ENCODE data around the gene RPP25L.

Gene RPP25L

DNA sequence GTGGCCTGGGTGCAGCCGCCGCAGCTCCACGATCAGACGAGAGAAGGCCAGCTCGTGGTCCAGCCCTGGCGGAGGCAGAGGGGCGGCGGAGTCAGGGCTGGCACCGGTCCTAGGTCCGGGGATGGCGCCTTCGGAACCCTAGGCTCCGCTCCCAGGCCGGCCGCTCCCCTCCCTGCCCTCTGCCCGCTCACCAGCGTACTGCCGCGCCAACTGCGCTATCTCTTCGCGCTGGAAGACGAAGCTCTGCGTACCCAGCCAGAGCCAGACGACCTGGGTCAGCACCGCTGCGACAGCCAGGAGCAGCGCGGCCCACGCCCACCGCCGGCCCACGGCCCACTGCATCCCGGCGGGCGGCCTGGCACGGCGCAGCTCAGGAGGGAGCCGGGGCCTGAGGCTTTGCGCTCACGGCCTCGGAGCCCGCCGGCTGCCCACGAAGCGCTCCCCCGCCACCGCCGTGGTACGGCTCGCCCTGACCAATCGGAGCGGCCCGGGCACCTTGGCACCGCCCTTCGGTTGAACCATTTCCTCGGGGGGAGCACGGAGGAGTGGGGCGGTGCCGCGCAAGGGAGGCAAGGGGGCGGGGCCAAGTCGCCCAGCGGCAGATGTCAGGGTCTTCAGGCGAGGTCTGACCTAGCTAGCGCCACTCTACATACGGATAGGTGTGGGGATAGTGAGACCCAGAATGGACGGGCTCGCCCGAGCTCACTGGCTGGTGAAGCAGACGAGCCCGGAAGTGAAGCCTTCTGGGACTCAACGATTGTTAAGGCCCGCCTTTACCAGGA, 25.6 kb upstream of the RPP25L start, which contains the start of gene SIGMAR1:
Gene SIGMAR1, minus strand, starts transcription at position 432 of the 782 bp plus-strand sequence. Its CDS starts 90 bp downstream, at position 342.
- DNase-seq = peak; percentile 87 to 94

DNA sequence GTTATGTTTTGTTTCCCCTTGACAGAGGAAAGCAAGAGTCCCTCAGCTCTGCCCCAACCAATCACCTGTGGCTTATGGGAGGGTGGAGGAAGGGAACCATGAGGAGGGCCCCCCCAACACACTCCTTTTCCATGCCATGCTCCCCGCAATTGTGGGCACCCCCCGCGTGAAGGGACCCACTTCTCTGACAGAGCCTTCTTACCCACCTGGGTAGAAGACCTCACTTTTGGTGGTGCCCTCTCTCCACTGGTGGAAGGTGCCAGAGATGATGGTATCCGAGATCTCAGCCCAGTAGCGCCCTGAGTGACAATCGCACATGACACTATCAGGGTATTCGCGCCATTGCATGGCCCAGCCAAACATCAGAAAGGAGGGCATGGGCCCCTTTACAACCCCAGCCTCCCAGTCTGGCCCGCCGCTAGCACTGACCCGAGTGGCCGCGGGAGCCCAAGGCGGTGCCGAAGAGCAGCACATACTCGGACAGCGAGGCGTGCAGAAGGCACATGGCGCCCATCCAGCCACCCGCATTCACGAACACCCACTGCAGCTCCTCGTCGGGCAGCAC, 25.0 kb upstream of the RPP25L start:
- no peak for DNase-seq

DNA sequence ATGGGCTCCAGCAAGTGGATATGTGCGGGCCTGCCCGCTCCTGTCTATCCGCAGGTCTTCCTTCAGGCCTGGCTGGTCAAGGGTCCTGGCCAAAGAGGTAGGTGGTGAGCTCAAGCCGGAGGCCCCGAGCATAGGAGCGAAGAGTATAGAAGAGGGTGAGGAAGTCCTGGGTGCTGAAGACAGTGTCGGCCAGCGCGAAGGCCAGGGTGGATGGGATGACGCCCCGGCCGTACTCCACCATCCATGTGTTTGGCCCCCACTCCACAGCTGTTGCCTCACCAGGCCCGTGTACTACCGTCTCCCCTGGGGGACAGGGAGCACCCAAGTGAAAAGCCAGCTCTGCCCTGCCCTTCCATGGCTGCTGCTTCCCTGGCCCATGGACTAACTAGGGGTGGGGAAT, 23.7 kb upstream of the RPP25L start:
- no peak for DNase-seq

DNA sequence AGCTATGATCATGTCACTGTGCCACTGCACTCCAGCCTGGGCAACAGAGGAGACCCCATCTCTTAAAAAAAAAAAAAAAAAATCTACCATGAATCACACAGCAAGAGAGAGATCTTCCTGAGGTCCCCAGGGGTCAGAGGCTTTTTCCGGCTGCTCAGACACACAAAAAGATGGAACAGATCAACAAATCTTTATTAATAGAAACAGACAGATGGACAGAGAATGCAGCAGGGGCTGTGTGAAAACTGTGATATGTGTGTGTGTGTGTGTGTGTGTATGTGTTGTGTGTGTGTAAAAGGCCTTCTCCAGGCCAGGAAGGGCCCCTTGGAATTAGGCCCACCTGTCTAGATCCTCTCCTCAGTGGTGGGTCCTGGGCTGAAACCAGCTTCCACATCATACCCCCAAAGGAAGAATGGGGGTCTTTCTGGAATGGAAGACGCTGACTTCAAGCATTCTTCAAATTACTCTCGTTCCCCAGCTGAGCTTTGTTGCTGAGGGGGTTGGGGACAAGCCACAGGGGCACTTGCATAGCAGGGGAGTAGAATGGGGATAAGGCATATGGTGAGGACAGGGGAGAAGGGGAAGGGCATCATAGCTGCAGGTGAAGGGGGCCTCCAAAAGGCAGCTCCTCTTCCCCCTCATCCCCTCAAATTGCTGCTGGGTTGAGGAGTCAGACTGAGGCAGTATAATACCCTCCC, 22.8 kb upstream of the RPP25L start:
- no peak for DNase-seq

DNA sequence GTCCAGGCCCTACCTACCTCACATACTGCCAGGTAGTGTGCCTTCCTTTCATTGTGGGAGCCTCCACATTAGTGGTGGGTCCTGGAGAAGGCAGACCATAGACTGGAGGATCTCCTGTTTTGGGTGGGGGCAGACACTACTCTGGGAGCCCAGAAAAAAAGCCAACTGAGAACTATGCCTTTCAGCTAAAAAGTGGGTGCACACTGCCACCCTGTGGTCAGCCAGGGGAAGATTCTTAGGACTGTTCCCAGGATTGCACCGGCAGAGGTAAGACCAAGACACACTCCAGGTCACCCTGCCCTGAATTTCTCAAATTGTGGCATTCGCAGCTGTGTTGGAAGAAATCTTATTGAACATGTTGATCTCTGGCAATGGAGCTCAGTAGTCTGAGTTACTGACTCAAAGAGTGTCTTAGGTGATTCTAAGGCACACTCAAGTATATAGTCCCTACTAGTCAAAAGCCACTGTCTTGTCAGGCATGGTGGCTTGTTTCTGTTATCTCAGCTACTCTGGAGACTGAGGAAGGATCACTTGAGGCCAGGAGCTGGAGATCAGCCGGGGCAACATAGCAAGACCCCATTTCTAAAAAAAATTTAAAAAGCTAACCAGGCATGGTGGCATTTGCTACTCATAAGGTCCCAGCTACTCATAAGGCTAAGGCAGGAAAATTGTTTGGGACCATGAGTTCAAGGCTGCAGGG, 22.1 kb upstream of the RPP25L start:
- DNase-seq = peak; percentile 52 to 70

DNA sequence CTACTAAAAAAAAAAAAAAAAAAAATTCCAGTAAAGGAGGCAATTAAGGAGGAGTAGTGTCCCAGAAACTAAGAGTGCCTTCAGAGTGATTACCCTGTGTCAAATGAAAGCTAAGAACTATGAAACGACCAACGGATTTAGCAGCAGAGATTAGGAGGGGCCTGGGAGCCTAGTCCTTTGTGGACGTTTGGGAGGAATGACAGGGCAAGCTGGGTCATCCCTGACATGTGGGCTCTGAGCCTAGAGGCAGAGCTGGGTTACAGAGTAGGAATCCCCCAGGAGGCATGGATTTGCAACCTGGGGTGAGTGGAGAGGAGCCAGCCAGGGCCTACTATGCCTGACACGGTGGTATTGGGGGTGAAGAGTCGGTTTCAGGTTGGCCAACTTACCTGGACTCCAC, 21.3 kb upstream of the RPP25L start:
- DNase-seq = no peak

DNA sequence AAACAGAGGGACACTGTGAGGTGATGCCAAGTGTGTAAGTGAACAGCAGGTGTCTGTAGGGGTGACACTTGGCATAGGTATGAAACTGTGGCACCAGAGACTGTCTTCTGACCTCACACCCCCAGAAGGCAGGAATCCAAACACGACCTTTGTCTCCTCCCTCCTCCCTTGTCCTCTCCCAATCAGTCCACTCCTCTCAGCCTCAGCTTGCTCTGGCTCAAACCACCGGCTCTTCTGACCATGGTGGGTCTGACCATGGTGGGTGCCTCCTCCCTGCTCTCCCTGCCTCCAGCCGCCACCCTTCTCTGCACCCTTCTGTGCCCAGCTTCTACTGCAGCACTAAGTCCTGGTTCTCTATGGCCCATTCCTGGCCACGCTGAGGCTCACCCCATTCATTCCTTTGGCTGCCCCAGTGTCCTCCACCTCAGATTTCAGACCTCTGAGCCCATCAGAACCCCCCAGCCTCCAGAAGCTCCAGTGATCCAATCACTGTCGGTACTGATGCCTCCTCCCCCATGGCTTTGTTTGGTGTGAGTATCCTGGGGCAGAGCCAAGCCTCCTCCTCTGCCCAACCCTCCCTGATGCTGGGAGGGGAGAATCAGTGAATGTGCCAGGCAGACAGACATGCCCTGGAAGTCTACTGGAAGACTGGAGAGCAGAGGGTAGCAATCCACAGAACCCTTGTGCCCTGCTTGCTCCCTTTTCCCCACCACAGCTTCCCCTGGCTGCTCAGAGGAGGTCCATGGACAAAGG, 18.7 kb upstream of the RPP25L start:
- no peak for DNase-seq

DNA sequence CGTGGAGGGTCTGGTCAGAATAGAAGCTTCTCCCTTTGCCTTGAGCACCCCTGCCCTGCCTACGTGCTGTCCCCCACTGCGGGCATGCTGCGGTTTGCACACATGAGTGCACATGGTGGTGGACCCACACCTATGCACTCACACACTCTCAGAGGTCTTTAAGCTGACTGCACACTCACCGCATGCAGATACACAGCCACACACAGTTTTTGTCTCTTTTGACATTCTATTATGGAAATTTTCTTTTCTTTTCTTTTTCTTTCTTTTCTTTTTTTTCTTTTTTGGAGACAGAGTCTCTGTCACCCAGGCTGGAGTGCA, 17.6 kb upstream of the RPP25L start:
- no peak for DNase-seq

DNA sequence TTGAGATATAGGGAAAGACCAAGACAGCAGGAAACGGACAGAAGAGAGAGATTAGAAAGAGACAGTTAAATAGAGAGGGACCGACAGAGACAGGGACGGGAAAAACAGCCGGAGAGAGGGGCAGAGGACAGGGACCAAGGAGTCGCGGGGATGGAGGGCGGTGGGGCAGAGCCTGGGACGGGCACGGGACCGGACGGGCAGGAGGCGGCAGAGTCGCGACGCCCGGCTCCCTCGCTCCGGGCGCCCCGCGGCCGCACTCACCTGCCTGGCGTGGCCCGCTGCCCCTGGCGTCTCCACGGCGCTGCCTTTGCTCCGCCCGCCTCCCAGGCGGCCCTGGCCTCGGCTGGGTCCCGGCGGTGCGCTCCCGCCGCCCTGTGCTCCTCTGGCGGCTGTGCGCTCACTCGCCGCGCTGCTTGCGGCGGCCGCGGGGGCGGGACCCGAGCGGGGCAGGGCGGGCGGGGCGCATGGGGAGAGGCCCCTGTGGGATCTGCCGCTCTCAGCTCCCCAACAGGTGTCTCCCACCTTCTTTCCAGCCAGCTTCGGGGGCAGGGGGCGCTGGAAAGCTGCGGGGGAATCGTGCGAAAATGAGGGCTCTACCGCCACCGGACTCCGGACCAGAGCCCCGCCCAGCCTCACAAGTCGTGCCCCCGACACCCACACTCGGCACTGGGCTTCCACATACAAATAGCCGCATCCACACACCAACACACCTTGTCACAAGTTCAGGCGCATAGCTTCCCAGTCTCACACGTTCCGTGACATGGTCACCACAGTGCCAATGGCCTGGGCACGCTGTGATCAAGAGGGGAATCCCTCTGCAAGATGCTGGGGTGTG, 17.0 kb upstream of the RPP25L start, which contains the start of gene ARID3C:
Gene ARID3C, minus strand, starts transcription at position 411 of the 835 bp plus-strand sequence. CDS start 1,052 bp downstream, outside the sequence.
- DNase-seq = no peak

DNA sequence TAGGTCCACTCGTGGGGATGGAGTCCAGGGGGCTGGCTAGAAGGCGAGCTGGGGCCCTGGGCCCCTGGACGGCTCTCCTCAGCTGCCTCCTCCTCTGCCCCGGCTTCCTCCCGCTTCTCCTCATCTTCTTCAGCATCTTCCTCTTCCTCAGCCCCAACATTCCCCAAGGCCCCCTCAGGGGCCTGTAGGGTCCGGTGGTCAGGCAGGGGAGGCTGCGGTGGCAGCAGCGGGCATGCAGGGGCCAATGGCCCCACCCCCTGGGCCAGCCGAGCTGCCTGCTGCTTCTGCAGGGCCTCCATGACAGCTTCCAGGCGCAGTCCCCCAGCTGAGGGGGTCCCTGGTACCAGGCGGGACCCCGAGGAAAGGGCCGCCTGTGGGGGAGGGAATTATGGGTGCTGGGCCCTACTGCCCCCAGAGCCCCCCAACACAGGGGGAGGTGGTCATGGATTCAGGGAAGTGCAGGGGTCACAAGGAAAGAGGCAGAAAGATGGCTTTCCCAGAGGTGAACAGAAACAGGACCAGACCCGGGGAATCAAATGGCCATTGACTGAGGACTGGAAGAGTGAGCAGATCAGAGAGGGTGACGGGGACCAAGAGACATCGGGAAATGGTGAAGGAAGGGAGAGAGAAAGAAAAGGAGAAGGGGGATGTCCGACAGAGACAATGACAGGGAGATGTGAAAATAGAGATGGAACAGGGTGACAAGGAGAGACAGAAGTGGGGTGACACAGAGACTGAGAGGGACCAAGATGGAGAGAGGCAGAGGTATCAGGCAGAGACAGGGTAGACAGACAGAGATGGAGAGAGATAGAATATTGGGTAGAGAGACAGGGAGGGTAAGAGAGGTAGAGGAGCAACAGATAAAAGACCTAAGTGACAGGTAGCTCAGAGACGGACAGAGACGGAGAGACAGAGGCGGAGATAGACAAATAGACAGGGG, 16.1 kb upstream of the RPP25L start:
- no peak for DNase-seq

DNA sequence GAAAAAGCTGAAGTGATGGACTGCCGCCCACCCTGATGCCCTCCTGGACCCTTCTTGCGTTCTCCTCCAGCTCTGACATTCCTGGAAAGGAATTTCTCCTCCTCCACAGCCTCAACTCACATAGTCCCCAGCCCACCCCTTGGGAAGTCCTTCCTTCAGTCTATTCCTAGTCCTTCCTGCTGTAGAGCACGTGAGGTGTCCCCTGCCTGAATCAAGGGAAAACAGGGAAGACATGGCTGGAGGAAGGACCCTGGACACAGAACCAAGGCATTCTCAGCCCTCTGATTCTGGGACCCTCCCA, 13.2 kb upstream of the RPP25L start:
- DNase-seq = no peak

DNA sequence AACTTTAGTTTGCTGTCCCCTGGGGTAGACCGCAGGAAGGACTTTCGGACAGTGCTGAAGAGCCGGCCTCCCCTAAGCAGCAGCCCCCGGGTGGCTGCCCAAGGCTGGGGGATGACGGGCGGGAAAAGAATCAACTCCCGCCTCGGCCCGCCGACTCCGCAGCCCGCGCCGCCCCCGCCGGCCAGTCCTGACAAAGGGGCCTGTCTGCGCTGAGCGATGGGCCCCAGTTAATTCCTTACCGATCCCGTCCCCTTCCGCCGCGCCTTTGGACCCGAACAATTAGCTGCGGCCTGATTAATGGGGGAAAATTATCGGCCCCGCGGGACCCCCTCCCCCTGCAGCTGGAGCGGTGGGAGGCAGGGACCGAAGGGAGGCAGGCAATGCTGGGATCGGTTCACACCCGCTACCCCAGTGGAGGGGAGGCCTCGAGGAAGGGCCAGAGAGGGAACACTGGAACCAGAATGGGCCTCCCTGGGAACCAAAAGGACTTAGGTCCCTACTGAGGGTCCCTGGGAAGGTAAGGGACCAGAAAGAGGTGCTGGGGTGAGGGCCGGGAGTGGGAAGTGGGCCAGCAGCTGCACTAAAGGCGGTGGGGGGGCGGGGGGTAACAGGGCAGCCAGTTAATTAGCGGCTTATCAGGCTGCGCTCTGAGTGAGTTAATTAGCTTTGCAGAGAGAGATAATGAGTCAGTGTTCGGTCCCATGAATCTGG, 12.7 kb upstream of the RPP25L start:
- no peak for DNase-seq

DNA sequence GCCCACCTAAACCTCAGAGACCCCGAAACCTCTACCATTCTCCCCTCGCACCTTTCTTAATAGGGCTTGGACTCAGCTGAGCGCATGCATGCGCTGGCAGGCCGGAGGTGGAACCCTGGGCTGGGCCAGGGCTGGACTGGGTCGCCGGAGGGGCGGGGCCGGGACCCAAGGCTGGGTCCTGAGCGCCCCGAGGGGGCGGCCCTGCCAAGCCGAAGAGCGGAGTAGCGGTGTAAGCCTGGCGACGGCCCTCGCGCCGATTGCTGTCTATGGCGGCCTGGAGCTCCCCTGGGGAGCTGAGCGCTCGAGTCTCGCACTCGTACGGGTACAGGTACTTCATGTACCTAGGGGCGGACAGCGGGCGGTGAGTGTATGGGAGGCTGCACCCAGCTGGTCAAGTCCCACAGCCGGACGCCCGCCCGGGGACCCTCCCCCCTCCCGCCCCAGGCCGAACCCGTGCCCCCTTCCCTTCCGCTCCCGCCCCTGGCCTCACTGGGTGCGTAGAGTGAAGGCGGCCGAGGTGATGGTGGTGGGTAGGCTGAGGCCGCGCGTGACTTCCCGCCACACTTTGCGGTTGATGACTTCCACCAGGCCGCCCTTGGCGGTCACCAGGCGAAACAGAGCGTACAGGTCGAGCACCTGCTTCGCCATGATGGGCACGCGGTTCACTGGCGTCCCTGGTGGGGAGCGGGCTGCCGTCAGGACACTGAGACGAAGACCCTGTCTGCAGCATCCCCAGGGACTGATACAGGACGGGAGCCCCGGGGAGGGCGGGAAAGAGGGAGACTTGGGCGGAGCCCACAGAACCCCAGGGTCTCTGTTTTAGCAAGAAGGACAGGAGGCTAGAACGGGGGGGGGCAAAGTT, 11.7 kb upstream of the RPP25L start:
- no peak for DNase-seq

DNA sequence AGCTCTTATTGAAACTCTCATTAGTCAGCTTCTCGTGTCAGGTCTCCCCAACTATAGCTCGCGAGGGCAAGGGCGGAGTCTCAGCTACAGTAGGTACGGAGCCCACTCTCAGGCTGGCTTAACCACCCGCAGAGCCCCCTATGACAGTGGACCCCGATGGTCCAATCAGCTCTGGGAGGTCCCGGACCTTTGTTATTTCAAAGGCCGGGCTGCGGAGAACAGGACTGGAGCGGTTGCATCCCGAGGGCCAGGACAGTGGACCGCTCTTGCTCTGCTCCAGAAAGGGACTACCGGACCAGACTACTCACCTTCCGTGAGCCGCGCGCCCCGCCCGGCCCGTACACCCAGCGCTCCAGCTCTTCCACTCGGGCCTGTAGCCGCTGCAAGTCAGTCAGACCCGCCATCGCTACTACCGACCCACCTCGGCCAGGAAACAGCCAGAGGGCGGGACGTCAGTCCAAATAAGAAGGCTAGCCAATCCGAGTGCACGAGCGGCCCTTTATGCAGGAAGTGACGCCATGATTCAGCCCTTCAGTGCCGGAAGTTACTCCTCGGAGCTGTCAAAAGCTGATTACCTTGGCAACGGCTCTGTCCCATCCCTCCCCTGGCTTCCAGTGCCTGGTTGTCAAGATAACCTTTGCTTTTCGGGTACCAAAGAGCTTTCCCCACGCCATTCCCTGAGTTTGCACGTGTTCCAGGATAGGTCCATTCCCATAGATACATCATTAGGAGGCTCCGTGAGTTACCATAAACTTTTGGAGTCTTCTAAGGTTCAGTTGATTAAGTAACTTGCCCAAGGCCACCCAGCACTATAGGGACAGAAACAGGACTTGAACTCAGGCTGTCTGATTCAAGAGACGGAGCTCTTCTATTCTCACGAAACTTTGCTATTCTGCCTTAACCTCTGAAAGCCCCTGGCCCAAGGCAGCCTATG, 8.4 kb upstream of the RPP25L start, which contains the start of gene DCTN3:
Gene DCTN3, minus strand, starts transcription at position 435 of the 934 bp plus-strand sequence. Its CDS starts 31 bp downstream, at position 404.
- peak; percentile 92 to 95 for DNase-seq

DNA sequence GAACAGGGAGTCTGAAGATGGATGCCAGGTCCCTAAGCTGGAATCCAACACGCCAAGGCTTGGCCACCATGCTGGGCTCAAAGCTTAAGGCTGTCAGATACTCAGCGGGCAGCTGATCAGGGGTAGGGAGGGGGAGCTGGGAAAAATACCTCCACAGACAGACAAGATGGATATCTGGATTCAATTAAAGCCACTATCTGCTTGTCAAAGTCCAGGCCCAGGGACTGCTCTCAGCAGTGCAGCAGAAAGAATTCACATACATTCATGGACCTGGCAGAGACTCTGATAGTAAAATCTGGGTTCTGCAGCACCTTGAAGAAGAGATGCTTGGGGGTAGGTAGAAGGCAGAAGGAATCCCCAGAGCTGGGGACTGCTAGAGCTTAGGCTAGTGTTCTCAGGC, 3.2 kb upstream of the RPP25L start:
- DNase-seq = no peak

DNA sequence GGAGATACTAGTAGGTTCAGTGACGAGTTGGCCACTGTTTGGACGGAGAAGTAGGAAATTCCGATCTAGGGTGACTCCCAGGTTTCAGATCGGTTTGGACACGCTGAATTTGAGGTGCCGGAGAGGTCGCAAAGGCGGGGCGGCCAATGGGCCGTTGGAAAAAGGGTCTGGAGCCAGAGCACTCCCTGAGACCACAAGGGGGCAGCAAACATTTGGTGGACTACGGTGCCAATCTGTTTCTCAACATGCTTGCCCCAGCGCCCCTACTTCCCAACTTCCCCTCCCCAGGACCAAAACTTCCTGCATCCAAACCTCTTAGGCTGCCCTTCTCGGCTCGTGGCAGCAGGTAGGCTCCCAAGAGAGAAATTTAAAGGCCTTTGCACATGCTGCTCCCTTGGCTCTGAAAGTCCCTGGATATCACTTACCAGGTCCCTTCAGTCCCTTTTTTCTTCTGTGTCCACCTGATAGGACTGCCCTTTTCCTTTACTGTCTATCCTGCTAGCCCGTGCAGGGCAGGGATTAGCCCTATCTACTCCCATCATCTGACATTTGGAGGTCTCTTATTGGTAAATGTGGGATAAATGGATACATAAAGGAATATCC, 992 bp upstream of the RPP25L start:
- peak; percentile 79 to 93 for DNase-seq

DNA sequence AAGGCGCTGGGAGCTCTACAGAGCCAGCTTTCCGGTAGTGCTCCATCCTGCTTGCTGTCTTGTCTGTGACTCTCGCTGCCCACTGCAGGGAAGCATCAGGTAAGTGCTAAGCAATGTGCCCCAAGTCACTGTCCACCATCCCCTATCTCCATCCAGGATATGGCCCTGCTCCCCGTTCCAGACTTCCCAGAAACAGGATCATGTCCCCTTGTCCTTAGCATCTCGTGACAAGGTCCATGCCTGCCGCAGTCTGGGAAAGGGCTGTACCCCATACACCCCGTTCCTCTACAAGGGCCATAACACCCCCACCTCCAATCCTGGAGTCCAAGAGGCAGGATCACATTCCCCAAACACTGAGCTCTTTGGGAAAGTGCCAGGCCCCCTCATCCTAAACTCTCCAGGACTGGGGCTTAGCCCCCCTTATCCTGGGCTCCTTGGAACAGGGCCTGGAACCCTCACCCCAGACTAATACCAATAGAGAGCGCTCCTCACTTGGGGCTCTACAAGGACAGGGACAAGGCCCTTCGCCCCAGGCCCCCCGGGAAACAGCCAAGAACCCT, 566 bp downstream of the RPP25L start:
- no peak for DNase-seq

All from inflammatory macrophage treated with lipopolysaccharide for 1 hour (primary cell).